ENCODE results near the gene C16orf87. TPM values are rescaled to one million over a fixed set of nuclear protein-coding genes. Genes with fewer than 3 reads are reported as not detected.

The C16orf87 gene
- total RNA-seq, 1 donor from 2014 or later: 28.6 TPM

DNA sequence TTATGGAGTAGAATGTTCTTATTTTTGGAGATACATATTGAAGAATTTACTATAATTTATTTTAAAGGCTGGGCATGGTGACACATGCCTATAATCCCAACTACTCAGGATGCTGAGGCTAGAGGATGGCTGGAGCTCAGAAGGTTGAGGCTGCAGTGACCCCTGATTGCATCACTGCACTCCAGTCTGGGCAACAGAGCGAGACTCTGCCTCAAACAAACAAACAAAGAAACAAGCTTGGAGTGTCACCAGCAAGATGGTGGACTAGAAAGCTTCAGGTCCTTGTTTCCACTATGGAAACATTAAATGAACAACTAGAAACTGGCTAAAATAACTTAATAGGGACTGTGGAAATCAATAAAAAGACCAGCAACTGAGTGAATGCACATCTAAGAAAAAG, 35.3 kb upstream of the C16orf87 start:
- no peaks in the 10 kb centered on the region for H3K36me3 Mint-ChIP-seq
- no peaks in the 10 kb centered on the region for H3K4me1 Mint-ChIP-seq
- TF ChIP-seq, protein P1, sequence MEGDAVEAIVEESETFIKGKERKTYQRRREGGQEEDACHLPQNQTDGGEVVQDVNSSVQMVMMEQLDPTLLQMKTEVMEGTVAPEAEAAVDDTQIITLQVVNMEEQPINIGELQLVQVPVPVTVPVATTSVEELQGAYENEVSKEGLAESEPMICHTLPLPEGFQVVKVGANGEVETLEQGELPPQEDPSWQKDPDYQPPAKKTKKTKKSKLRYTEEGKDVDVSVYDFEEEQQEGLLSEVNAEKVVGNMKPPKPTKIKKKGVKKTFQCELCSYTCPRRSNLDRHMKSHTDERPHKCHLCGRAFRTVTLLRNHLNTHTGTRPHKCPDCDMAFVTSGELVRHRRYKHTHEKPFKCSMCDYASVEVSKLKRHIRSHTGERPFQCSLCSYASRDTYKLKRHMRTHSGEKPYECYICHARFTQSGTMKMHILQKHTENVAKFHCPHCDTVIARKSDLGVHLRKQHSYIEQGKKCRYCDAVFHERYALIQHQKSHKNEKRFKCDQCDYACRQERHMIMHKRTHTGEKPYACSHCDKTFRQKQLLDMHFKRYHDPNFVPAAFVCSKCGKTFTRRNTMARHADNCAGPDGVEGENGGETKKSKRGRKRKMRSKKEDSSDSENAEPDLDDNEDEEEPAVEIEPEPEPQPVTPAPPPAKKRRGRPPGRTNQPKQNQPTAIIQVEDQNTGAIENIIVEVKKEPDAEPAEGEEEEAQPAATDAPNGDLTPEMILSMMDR (IDR thresholded peaks at IDR 0.05; ENCODE audit: unreplicated experiment): no peak
- no peak overlapping the region for H3K4me3 Mint-ChIP-seq
- peaks cover 4% of the 10 kb centered on the region for H3K9me3 Mint-ChIP-seq
- H3K27me3 Mint-ChIP-seq (ENCODE audit: low read depth): no peaks in the 10 kb centered on the region
- DNase-seq (ENCODE audit: low spot score in 2 of 2, unreplicated experiment in 2 of 2): no peak
- no peak overlapping the region for H3K27ac Mint-ChIP-seq

DNA sequence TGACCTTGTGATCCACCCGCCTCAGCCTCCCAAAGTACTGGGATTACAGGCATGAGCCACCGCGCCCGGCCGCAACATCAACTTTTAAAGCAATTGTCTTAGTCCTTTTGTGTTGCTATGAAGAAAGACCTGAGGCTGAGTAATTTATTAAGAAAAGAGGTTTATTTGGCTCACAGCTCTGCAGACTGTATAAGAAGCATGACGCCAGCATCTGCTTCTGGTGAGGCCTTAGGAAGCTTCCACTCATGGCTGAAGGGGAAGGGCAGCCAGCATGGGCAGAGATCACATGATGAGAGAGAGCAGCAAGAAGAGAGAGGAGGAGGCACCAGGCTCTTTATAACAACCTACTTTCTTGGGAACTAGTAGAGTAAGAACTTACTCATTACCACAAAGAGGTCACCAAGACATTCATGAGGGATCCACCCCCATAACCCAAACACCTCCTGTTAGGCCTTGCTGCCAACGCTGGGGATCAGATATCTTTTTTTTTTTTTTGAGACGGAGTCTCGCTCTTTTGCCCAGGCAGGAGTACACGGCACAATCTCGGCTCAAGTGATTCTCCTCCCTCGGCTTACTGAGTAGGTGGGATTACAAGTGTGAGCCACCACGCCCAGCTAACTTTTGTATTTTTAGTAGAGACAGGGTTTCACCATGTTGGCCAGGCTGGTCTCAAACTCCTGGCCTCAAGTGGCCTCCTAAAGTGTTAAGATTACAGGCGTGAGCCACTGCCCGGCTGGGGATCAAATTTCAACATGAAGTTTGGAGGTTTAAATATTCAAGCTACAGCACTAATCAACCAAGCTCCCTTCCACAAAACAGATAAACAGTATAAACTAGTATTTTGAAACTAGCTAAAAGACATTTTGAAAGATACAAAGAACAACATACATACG, 31.8 kb upstream of the C16orf87 start:
- TF ChIP-seq, protein P1 (IDR thresholded peaks at IDR 0.05; ENCODE audit: unreplicated experiment): no peak
- Mint-ChIP-seq H3K27ac (no peak overlapping the region), H3K9me3 (peaks cover 4% of the 10 kb centered on the region), H3K27me3 (ENCODE audit: low read depth) (no peaks in the 10 kb centered on the region), H3K4me3 (no peak overlapping the region), H3K36me3 (no peaks in the 10 kb centered on the region), H3K4me1 (peaks cover 6% of the 10 kb centered on the region)
- no peak for DNase-seq (ENCODE audit: low spot score in 2 of 2, unreplicated experiment in 2 of 2)

DNA sequence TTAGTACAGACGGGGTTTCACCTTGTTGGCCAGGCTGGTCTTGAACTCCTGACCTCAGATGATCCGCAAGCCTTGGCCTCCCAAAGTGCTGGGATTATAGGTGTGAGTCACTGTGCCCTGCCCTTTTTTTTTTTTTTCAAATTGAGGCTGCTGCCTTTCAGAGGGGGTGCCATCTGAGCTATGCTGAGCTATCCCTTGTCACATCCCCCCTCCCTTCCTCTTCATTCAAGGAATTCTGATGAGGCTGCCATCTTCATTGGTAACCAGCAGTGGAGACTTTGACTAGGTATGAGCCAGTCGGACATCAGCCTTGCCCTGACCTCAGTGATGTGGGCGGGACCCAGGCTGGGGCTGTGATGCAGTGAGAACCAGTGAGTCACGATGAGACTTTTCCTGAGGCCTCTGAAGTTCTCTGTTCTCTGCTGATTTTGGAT, 28.8 kb upstream of the C16orf87 start:
- TF ChIP-seq, protein P1 (IDR thresholded peaks at IDR 0.05; ENCODE audit: unreplicated experiment): no peak
- peaks cover 26% of the 10 kb centered on the region for H3K4me1 Mint-ChIP-seq
- H3K4me3 Mint-ChIP-seq: no peak overlapping the region
- no peaks in the 10 kb centered on the region for H3K36me3 Mint-ChIP-seq
- H3K9me3 Mint-ChIP-seq: peaks cover 4% of the 10 kb centered on the region
- DNase-seq (ENCODE audit: low spot score in 2 of 2, unreplicated experiment in 2 of 2): no peak
- no peaks in the 10 kb centered on the region for H3K27me3 Mint-ChIP-seq (ENCODE audit: low read depth)
- H3K27ac Mint-ChIP-seq: no peak overlapping the region

DNA sequence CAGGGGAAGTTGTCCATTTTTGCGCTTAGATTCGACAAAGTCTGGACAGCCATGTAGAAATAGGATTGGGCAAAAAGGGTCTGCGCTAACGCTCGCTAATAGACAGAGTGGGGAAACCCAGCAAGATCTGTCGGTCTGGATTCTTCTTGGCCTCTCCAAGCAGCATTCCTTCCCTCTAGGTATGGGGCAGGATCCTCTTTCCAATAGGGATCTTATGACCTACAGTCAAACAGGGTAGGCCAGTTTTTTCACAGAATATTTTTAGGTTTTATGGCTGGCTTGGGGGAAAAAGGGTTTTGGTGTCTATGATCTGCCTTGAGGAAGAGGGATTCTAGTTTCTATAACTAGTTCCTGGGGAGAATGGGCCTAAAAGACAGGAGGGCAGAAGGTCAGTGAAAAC, 27.2 kb upstream of the C16orf87 start:
- H3K4me3 Mint-ChIP-seq: no peak overlapping the region
- peak overlapping the region; percentile 35 for H3K27ac Mint-ChIP-seq
- peaks cover 38% of the 10 kb centered on the region for H3K4me1 Mint-ChIP-seq
- TF ChIP-seq, protein P1 (IDR thresholded peaks at IDR 0.05; ENCODE audit: unreplicated experiment): no peak
- peaks cover 4% of the 10 kb centered on the region for H3K9me3 Mint-ChIP-seq
- no peaks in the 10 kb centered on the region for H3K27me3 Mint-ChIP-seq (ENCODE audit: low read depth)
- no peaks in the 10 kb centered on the region for H3K36me3 Mint-ChIP-seq
- no peak for DNase-seq (ENCODE audit: low spot score in 2 of 2, unreplicated experiment in 2 of 2)

DNA sequence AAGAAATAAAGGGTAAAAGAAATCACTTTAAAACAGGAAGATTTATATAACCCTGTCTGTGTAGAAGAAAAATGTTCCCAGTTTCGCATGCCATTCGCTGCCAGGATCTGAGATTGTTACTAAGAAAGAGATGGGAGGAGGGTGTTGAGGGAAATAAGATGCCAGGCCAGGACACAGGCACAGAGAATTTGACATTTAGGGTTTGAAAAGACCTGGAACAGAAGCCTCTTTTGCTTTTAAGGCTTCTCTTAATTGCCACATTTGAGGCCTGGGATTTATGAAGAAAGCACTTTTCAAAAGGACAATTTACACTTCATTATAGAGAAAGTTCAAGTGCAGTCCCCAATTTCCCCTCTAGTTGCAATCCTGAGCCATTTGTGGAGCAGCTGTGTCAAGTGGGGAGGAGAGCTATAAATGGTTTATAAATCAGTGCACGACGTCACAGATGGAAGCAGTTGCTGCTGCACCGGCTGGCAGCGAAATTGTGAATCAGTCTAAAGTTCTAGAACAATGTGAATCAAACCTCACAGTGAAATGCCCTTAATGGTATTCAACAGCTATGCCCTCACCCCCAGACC, 26.5 kb upstream of the C16orf87 start:
- TF ChIP-seq, protein P1 (IDR thresholded peaks at IDR 0.05; ENCODE audit: unreplicated experiment): peak; percentile 52
- DNase-seq (ENCODE audit: low spot score in 2 of 2, unreplicated experiment in 2 of 2): no peak
- H3K9me3 Mint-ChIP-seq: peaks cover under 1% of the 10 kb centered on the region
- peak overlapping the region; percentile 84 for H3K27ac Mint-ChIP-seq
- no peaks in the 10 kb centered on the region for H3K27me3 Mint-ChIP-seq (ENCODE audit: low read depth)
- peaks cover 44% of the 10 kb centered on the region for H3K4me1 Mint-ChIP-seq
- no peaks in the 10 kb centered on the region for H3K36me3 Mint-ChIP-seq
- no peak overlapping the region for H3K4me3 Mint-ChIP-seq
